Fibroblast of gingiva (primary cell): ENCODE measurements around the gene TMEM134.

Experiments
- DNase-seq: peaks from one replicate; pipeline ENCODE4 v3.0.0-alpha.2; 2011; ENCODE audit warnings: low read depth

Gene TMEM134

GRCh38 chr11:67458266-67458665, 10.8 kb downstream of the TMEM134 start:
- DNase-seq: no peak

GRCh38 chr11:67457453-67457852, 11.6 kb downstream of the TMEM134 start:
- no peak for DNase-seq

- DNase-seq: no peak
These were observed 12.9 kb downstream of the TMEM134 start for GRCh38 chr11:67456068-67456705.

GRCh38 chr11:67455054-67455453, 14.0 kb downstream of the TMEM134 start, which contains the start of gene CABP4:
Gene CABP4, plus strand, starts transcription at chr11:67455354. Its CDS starts 70 bp downstream, at chr11:67455424.
- no peak for DNase-seq

GRCh38 chr11:67453816-67454732, 15.0 kb downstream of the TMEM134 start:
- no peak for DNase-seq

- DNase-seq: no peak
These were observed 16.7 kb downstream of the TMEM134 start, which contains the start of gene GPR152 for GRCh38 chr11:67452141-67452952. Gene GPR152, minus strand, starts transcription at chr11:67452729. Its CDS starts 5 bp downstream, at chr11:67452724.

- DNase-seq: no peak
These were observed 17.4 kb downstream of the TMEM134 start for GRCh38 chr11:67451658-67451976.

GRCh38 chr11:67450796-67451657, 18.0 kb downstream of the TMEM134 start:
- DNase-seq: no peak

- DNase-seq: no peak
These were observed 19.8 kb downstream of the TMEM134 start for GRCh38 chr11:67449116-67449844.

- no peak for DNase-seq
These were observed 20.8 kb downstream of the TMEM134 start for GRCh38 chr11:67448220-67448609.

- DNase-seq: no peak
These were observed 23.5 kb downstream of the TMEM134 start for GRCh38 chr11:67445515-67445914.

- DNase-seq: no peak
These were observed 26.3 kb downstream of the TMEM134 start for GRCh38 chr11:67442504-67443404.

GRCh38 chr11:67441731-67442351, 27.2 kb downstream of the TMEM134 start:
- DNase-seq: no peak

- no peak for DNase-seq
These were observed 27.9 kb downstream of the TMEM134 start for GRCh38 chr11:67441098-67441563.

- DNase-seq: no peak
These were observed 28.6 kb downstream of the TMEM134 start for GRCh38 chr11:67440229-67441097.

- DNase-seq: peak; percentile 31
These were observed 29.5 kb downstream of the TMEM134 start for GRCh38 chr11:67439321-67440228.
